ENCODE measurements around the gene DAPK1.

The DAPK1 gene

DNA sequence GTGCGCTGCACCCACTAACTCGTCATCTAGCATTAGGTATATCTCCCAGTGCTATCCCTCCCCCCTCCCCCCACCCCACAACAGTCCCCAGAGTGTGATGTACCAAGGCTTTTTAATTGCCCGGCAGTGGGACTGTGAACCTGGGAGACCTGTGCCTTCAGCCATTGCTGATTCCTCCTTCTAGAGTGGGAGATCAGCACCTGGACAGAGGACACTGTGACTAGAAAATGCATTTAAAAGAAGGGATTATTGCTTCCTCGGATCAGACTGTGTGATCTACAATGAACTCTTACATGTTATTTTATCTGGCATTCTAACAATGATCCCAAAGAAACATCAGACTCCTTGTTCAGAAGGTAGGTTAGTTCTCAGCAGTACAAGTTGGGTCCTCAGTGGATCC, 254.2 kb downstream of the DAPK1 start:
- TF ChIP-seq ESRRG (CRISPR knock-in tag; IDR thresholded peaks at IDR 0.05) (no peak), CSDC2 (CRISPR knock-in tag; IDR thresholded peaks at IDR 0.05) (no peak), ZNF565 (CRISPR knock-in tag; conservative IDR thresholded peaks at IDR 0.05; ENCODE audit: low read depth) (no peak), ZC3H10 (CRISPR knock-in tag; IDR thresholded peaks at IDR 0.05) (no peak)
- TF ChIP-seq, protein P1, sequence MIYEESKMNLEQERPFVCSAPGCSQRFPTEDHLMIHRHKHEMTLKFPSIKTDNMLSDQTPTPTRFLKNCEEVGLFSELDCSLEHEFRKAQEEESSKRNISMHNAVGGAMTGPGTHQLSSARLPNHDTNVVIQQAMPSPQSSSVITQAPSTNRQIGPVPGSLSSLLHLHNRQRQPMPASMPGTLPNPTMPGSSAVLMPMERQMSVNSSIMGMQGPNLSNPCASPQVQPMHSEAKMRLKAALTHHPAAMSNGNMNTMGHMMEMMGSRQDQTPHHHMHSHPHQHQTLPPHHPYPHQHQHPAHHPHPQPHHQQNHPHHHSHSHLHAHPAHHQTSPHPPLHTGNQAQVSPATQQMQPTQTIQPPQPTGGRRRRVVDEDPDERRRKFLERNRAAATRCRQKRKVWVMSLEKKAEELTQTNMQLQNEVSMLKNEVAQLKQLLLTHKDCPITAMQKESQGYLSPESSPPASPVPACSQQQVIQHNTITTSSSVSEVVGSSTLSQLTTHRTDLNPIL (CRISPR knock-in tag; IDR thresholded peaks at IDR 0.05; ENCODE audit: low read depth): no peak
- TF ChIP-seq, protein P2, sequence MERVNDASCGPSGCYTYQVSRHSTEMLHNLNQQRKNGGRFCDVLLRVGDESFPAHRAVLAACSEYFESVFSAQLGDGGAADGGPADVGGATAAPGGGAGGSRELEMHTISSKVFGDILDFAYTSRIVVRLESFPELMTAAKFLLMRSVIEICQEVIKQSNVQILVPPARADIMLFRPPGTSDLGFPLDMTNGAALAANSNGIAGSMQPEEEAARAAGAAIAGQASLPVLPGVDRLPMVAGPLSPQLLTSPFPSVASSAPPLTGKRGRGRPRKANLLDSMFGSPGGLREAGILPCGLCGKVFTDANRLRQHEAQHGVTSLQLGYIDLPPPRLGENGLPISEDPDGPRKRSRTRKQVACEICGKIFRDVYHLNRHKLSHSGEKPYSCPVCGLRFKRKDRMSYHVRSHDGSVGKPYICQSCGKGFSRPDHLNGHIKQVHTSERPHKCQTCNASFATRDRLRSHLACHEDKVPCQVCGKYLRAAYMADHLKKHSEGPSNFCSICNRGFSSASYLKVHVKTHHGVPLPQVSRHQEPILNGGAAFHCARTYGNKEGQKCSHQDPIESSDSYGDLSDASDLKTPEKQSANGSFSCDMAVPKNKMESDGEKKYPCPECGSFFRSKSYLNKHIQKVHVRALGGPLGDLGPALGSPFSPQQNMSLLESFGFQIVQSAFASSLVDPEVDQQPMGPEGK (CRISPR knock-in tag; IDR thresholded peaks at IDR 0.05; ENCODE audit: borderline replicate concordance): no peak
- no peak for ATAC-seq

DNA sequence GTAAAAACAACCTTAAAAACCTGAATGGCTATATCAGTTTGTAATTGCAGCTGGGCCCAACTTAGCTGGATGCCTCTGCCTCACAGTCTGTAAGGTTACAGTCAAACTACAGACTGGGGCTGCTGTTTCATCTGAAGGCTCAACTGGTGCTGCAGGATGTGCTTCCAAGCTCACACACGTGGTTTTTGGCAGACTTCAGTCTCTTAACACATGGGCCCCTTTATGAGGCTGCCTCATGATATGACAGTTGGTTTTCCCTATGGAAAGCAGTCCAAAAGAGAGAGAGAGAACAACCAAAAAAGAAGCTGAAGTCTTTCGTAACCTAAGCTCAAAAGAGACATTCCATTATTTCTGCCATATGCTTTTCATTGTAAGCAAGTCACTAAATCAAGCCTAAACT, 255.6 kb downstream of the DAPK1 start:
- no peak for ATAC-seq
- no peak for TF ChIP-seq ESRRG (CRISPR knock-in tag; IDR thresholded peaks at IDR 0.05)
- no peak for TF ChIP-seq TCF4 (CRISPR knock-in tag; IDR thresholded peaks at IDR 0.05; ENCODE audit: borderline replicate concordance)
- TF ChIP-seq BACH2 (CRISPR knock-in tag; IDR thresholded peaks at IDR 0.05; ENCODE audit: borderline replicate concordance): no peak
- TF ChIP-seq PPARA (CRISPR knock-in tag; IDR thresholded peaks at IDR 0.05; ENCODE audit: borderline replicate concordance): no peak
- TF ChIP-seq TOX (CRISPR knock-in tag; IDR thresholded peaks at IDR 0.05; ENCODE audit: borderline replicate concordance): no peak
- TF ChIP-seq ZNF565 (CRISPR knock-in tag; conservative IDR thresholded peaks at IDR 0.05; ENCODE audit: low read depth): no peak
- TF ChIP-seq ZFP30 (CRISPR knock-in tag; IDR thresholded peaks at IDR 0.05): no peak
- TF ChIP-seq, protein P1 (CRISPR knock-in tag; IDR thresholded peaks at IDR 0.05; ENCODE audit: low read depth): no peak
- no peak for TF ChIP-seq ZFP3 (CRISPR knock-in tag; IDR thresholded peaks at IDR 0.05)
- TF ChIP-seq, protein P3, sequence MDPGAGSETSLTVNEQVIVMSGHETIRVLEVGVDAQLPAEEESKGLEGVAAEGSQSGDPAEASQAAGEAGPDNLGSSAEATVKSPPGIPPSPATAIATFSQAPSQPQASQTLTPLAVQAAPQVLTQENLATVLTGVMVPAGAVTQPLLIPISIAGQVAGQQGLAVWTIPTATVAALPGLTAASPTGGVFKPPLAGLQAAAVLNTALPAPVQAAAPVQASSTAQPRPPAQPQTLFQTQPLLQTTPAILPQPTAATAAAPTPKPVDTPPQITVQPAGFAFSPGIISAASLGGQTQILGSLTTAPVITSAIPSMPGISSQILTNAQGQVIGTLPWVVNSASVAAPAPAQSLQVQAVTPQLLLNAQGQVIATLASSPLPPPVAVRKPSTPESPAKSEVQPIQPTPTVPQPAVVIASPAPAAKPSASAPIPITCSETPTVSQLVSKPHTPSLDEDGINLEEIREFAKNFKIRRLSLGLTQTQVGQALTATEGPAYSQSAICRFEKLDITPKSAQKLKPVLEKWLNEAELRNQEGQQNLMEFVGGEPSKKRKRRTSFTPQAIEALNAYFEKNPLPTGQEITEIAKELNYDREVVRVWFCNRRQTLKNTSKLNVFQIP (CRISPR knock-in tag; IDR thresholded peaks at IDR 0.05; ENCODE audit: borderline replicate concordance, low read depth): no peak
- TF ChIP-seq ZNF70 (CRISPR knock-in tag; IDR thresholded peaks at IDR 0.05): no peak
- TF ChIP-seq ISL1 (CRISPR knock-in tag; IDR thresholded peaks at IDR 0.05): no peak
- TF ChIP-seq, protein P2 (CRISPR knock-in tag; IDR thresholded peaks at IDR 0.05; ENCODE audit: borderline replicate concordance): no peak
- no peak for TF ChIP-seq ZNF8 (CRISPR knock-in tag; IDR thresholded peaks at IDR 0.05)
- TF ChIP-seq CSDC2 (CRISPR knock-in tag; IDR thresholded peaks at IDR 0.05): no peak
- no peak for TF ChIP-seq ZC3H10 (CRISPR knock-in tag; IDR thresholded peaks at IDR 0.05)
- TF ChIP-seq GLIS3 (CRISPR knock-in tag; IDR thresholded peaks at IDR 0.05): no peak
- no peak for TF ChIP-seq SNAI2 (CRISPR knock-in tag; IDR thresholded peaks at IDR 0.05)
- no peak for TF ChIP-seq OSR1 (CRISPR knock-in tag; IDR thresholded peaks at IDR 0.05)

Measured in SK-N-SH treated with all-trans-retinoic acid at 6 μM for 48 hours (cell line).